HepG2 (cell line): ENCODE measurements around the gene PKIG. TPM values are rescaled to one million over a fixed set of nuclear protein-coding genes. Genes with fewer than 3 reads are reported as not detected.

Experiments used
- CEBPB ChIP-seq: IDR thresholded peaks from 2 replicates; pipeline ENCODE4 v1.6.1; 2011; ENCODE audit warnings: low read depth, low read length, improper control_type of control experiment, borderline replicate concordance
- CHD4 ChIP-seq: fragments of 200-600 bp; sonication (generic); IDR thresholded peaks from 2 replicates; pipeline ENCODE4 v1.7.0; 2017; ENCODE audit warnings: mild to moderate bottlenecking, low read length, borderline replicate concordance
- ERF ChIP-seq: IDR thresholded peaks from 2 replicates; pipeline ENCODE4 v1.6.1; 2018; ENCODE audit warnings: missing biosample characterization, missing genetic modification reagents
- GABPB1 ChIP-seq: IDR thresholded peaks from 2 replicates; pipeline ENCODE4 v1.6.1; 2016; ENCODE audit warnings: mild to moderate bottlenecking, missing genetic modification reagents, moderate library complexity, missing compliant biosample characterization
- POLR2A ChIP-seq, 2 experiments: IDR thresholded peaks; 2 replicates each; pipeline ENCODE4 v1.6.1; 2011; ENCODE audit warnings: low read depth in 2 of 2, low read length in 2 of 2, mild to moderate bottlenecking in 1 of 2, moderate library complexity in 1 of 2; ENCODE audit not compliant: insufficient read depth in 1 of 2
- SIX1 ChIP-seq: sonication (generic); formaldehyde crosslinking; IDR thresholded peaks from 2 replicates; pipeline ENCODE4 v1.4.0; 2020; ENCODE audit warnings: missing genetic modification reagents, borderline replicate concordance
- TAF15 ChIP-seq: fragments of 200-400 bp; formaldehyde crosslinking; IDR thresholded peaks from one replicate; pipeline ENCODE4 v1.6.1; 2018; ENCODE audit warnings: mild to moderate bottlenecking, low read depth, low read length; ENCODE audit not compliant: poor library complexity, severe bottlenecking
- ZBTB26 ChIP-seq: IDR thresholded peaks from 2 replicates; pipeline ENCODE4 v1.6.1; 2016; ENCODE audit warnings: missing compliant biosample characterization, missing genetic modification reagents, borderline replicate concordance
- ZBTB49 ChIP-seq: sonication (generic); formaldehyde crosslinking; IDR thresholded peaks from 2 replicates; pipeline ENCODE4 v1.4.0; 2020; ENCODE audit warnings: missing genetic modification reagents, borderline replicate concordance
- ZKSCAN8 ChIP-seq: IDR thresholded peaks from 2 replicates; pipeline ENCODE4 v1.6.1; 2016; ENCODE audit warnings: borderline replicate concordance, missing genetic modification reagents, missing compliant biosample characterization
- ZNF549 ChIP-seq: sonication (generic); formaldehyde crosslinking; IDR thresholded peaks from 2 replicates; pipeline ENCODE4 v1.5.0; 2020; ENCODE audit warnings: missing genetic modification reagents
- ZNF564 ChIP-seq: sonication (generic); formaldehyde crosslinking; IDR thresholded peaks from 2 replicates; pipeline ENCODE4 v1.8.1; 2023; ENCODE audit warnings: mild to moderate bottlenecking, missing genetic modification reagents
- ZNF572 ChIP-seq: sonication (generic); formaldehyde crosslinking; IDR thresholded peaks from 2 replicates; pipeline ENCODE4 v1.5.1; 2020; ENCODE audit warnings: mild to moderate bottlenecking, missing genetic modification reagents
- ZNF678 ChIP-seq: sonication (generic); formaldehyde crosslinking; IDR thresholded peaks from 2 replicates; pipeline ENCODE4 v1.4.0; 2020; ENCODE audit warnings: mild to moderate bottlenecking, missing genetic modification reagents
- ZNF749 ChIP-seq: sonication (generic); formaldehyde crosslinking; IDR thresholded peaks from 2 replicates; pipeline ENCODE4 v1.8.0; 2022; ENCODE audit warnings: mild to moderate bottlenecking, missing genetic modification reagents, moderate library complexity, borderline replicate concordance
- polyA plus RNA-seq, 8 experiments: library from polyadenylated mRNA; depleted of rRNA in 3 of 8; stranded (reverse) in 7 of 8; unstranded in 1 of 8; fragments of >200 nt; fragmentation: Illumina TruSeq in 4 of 8; extraction: Trizol in 4 of 8; gene quantifications; 2 replicates each; pipeline versions ENCODE4 v1.2.1 to v1.2.3, GENCODE V29; 2011 to 2016; ENCODE audit warnings: low read depth in 4 of 8, missing spikeins in 1 of 8, mixed read lengths in 1 of 8; ENCODE audit not compliant: insufficient read depth in 1 of 8
- total RNA-seq, 5 experiments: library from RNA; depleted of rRNA; stranded (reverse); fragments of >200 nt; fragmentation: Illumina TruSeq; extraction: Trizol; gene quantifications; 2 replicates each; pipeline ENCODE4 v1.2.3, GENCODE V29; 2016; ENCODE audit warnings: low read depth in 1 of 5
- TF ChIP-seq, protein P1 (sequence below): IDR thresholded peaks from 2 replicates; pipeline ENCODE4 v1.6.1; 2016; ENCODE audit warnings: low read depth, borderline replicate concordance
- TF ChIP-seq, protein P2 (sequence below): sonication (generic); formaldehyde crosslinking; IDR thresholded peaks from 2 replicates; pipeline ENCODE4 v1.5.1; 2020; ENCODE audit warnings: missing genetic modification reagents, mild to moderate bottlenecking, borderline replicate concordance
- TF ChIP-seq, protein P3 (sequence below): sonication (generic); formaldehyde crosslinking; IDR thresholded peaks from 2 replicates; pipeline ENCODE4 v1.8.1; 2022; ENCODE audit warnings: low read depth, mild to moderate bottlenecking, missing genetic modification reagents

Gene PKIG
- total and polyA plus RNA-seq, 2 of the 13 experiments (the other 11 are each of a cell fraction or from before 2014, with no cell fraction given), result 30.8 to 44.5 TPM

DNA sequence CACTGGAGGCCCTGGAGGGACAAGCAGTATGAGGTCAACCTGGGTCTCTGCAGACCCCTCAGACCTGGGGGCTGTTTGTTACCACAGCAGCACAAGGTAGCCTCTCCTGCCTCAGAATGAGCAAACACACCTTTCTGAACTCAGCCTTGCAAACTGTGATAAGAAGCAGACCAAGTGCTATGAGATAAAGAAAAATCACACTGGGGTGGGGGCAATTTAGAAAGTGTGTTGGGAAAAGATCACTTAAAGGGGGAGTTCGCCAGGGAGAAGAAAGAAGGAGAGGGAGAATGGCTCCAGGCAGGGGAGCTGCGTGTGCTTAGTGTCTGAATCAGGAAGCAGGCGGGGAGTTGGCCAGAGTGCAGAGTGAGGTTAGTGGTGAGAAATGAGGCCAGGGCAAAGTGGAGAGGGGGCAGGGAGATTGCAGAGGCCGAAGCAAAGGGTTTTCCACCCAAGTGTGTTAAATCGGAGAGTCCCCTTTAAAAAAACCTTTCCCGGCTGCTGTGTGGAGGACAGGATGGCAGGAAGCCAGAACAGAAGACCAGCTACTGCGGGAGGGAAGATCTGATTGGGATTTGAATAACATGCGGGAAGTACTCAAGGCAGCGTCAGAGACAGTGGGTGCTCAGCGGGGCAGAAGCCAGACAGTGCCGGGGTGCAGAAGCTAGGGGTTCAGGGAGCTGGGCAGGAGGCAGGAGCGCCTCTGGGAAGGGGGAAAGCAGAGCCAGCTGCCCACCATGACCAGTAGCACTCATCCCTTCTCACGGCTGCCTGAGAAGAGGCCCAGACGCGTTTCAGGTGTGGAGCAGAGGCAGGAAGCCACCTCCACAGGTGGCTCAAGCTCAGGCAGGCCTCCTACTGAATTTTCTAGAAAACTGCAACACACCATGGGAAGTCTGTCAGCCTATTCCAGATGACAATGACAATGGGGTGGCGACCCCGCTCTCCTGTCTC, 60.1 kb downstream of the PKIG start (continued):
- TF ChIP-seq, protein P1, sequence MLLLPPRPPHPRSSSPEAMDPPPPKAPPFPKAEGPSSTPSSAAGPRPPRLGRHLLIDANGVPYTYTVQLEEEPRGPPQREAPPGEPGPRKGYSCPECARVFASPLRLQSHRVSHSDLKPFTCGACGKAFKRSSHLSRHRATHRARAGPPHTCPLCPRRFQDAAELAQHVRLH (CRISPR knock-in tag), result 0 out of 2 replicates have a peak, but pooled peaks have one; percentile 11
- TF ChIP-seq ZNF678 (CRISPR knock-in tag) (peak; percentile 64; the same call in 1 of the 2 replicates), SIX1 (CRISPR knock-in tag) (no peak), ZBTB26 (no peak), ZBTB49 (CRISPR knock-in tag) (peak; percentile 4; the same call in 1 of the 2 replicates), GABPB1 (CRISPR knock-in tag) (peak; percentile 41; the same call in 1 of the 2 replicates), CEBPB (no peak), ZNF549 (CRISPR knock-in tag) (no peak), CHD4 (no peak), TAF15 (no peak), ZNF572 (CRISPR knock-in tag) (peak; percentile 80; the same call in 1 of the 2 replicates), ZNF749 (CRISPR knock-in tag) (no peak), ZNF564 (no peak), ERF (CRISPR knock-in tag) (no peak), ZKSCAN8 (no peak), POLR2A (IDR thresholded peaks at IDR 0.05; ENCODE audit: insufficient read depth in 1 of 2, low read depth in 2 of 2, low read length in 2 of 2) (peak in 1 of 2 experiments; percentile 40; a peak in 1 of 4 replicates)
- TF ChIP-seq, protein P2, sequence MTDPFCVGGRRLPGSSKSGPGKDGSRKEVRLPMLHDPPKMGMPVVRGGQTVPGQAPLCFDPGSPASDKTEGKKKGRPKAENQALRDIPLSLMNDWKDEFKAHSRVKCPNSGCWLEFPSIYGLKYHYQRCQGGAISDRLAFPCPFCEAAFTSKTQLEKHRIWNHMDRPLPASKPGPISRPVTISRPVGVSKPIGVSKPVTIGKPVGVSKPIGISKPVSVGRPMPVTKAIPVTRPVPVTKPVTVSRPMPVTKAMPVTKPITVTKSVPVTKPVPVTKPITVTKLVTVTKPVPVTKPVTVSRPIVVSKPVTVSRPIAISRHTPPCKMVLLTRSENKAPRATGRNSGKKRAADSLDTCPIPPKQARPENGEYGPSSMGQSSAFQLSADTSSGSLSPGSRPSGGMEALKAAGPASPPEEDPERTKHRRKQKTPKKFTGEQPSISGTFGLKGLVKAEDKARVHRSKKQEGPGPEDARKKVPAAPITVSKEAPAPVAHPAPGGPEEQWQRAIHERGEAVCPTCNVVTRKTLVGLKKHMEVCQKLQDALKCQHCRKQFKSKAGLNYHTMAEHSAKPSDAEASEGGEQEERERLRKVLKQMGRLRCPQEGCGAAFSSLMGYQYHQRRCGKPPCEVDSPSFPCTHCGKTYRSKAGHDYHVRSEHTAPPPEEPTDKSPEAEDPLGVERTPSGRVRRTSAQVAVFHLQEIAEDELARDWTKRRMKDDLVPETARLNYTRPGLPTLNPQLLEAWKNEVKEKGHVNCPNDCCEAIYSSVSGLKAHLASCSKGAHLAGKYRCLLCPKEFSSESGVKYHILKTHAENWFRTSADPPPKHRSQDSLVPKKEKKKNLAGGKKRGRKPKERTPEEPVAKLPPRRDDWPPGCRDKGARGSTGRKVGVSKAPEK (CRISPR knock-in tag), result peak; percentile 97; the same call in 1 of the 2 replicates
- TF ChIP-seq, protein P3, sequence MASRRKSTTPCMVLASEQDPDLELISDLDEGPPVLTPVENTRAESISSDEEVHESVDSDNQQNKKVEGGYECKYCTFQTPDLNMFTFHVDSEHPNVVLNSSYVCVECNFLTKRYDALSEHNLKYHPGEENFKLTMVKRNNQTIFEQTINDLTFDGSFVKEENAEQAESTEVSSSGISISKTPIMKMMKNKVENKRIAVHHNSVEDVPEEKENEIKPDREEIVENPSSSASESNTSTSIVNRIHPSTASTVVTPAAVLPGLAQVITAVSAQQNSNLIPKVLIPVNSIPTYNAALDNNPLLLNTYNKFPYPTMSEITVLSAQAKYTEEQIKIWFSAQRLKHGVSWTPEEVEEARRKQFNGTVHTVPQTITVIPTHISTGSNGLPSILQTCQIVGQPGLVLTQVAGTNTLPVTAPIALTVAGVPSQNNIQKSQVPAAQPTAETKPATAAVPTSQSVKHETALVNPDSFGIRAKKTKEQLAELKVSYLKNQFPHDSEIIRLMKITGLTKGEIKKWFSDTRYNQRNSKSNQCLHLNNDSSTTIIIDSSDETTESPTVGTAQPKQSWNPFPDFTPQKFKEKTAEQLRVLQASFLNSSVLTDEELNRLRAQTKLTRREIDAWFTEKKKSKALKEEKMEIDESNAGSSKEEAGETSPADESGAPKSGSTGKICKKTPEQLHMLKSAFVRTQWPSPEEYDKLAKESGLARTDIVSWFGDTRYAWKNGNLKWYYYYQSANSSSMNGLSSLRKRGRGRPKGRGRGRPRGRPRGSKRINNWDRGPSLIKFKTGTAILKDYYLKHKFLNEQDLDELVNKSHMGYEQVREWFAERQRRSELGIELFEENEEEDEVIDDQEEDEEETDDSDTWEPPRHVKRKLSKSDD, result 0 out of 2 replicates have a peak, but pooled peaks have one; percentile 28
